Esophagus muscularis mucosa (tissue), 3 donors: ENCODE data around the gene SNAP47.

ENCODE experiments used
- POLR2AphosphoS5 ChIP-seq, 2 donors: sonication (generic); formaldehyde crosslinking; IDR thresholded peaks; one replicate each; pipeline ENCODE4 v1.6.1; 2017; ENCODE audit warnings: antibody characterized with exemption in 2 of 2
- TF ChIP-seq, protein P1 (sequence below), 3 experiments: fragments of 200-600 bp in 2 of 3; fragments of 450-650 bp in 1 of 3; sonication (generic) in 2 of 3; IDR thresholded peaks; one replicate each; pipeline ENCODE4 v1.5.1; 2017 to 2019; ENCODE audit warnings: antibody characterized with exemption in 3 of 3, mild to moderate bottlenecking in 2 of 3, moderate library complexity in 1 of 3

- TF ChIP-seq, protein P1, sequence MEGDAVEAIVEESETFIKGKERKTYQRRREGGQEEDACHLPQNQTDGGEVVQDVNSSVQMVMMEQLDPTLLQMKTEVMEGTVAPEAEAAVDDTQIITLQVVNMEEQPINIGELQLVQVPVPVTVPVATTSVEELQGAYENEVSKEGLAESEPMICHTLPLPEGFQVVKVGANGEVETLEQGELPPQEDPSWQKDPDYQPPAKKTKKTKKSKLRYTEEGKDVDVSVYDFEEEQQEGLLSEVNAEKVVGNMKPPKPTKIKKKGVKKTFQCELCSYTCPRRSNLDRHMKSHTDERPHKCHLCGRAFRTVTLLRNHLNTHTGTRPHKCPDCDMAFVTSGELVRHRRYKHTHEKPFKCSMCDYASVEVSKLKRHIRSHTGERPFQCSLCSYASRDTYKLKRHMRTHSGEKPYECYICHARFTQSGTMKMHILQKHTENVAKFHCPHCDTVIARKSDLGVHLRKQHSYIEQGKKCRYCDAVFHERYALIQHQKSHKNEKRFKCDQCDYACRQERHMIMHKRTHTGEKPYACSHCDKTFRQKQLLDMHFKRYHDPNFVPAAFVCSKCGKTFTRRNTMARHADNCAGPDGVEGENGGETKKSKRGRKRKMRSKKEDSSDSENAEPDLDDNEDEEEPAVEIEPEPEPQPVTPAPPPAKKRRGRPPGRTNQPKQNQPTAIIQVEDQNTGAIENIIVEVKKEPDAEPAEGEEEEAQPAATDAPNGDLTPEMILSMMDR (IDR thresholded peaks at IDR 0.05): no peak
- TF ChIP-seq POLR2AphosphoS5 (IDR thresholded peaks at IDR 0.05): no peak
Measured at GRCh38 chr1:227718932-227719331, 16.3 kb upstream of the SNAP47 start.
